Gastroesophageal sphincter (tissue), 3 donors: ENCODE measurements around the gene PDE3A.

Experiments used
- CTCF ChIP-seq, 4 experiments: fragments of 200-600 bp in 2 of 4; fragments of 450-650 bp in 2 of 4; sonication (generic) in 1 of 4; IDR thresholded peaks; one replicate each; pipeline ENCODE4 v1.5.1; 2017 to 2019; ENCODE audit warnings: antibody characterized with exemption in 4 of 4, mild to moderate bottlenecking in 2 of 4, moderate library complexity in 2 of 4
- EP300 ChIP-seq: sonication (generic); formaldehyde crosslinking; IDR thresholded peaks from one replicate; pipeline ENCODE4 v1.6.1; 2017; ENCODE audit warnings: antibody characterized with exemption, mild to moderate bottlenecking
- POLR2A ChIP-seq, 2 donors: fragments of 450-650 bp; IDR thresholded peaks; one replicate each; pipeline ENCODE4 v1.6.1; 2017; ENCODE audit warnings: antibody characterized with exemption in 2 of 2, mild to moderate bottlenecking in 2 of 2, moderate library complexity in 1 of 2
- POLR2AphosphoS5 ChIP-seq: sonication (generic); formaldehyde crosslinking; IDR thresholded peaks from one replicate; pipeline ENCODE4 v1.6.1; 2017; ENCODE audit warnings: antibody characterized with exemption

GRCh38 chr12:20601668-20602280 is 233.4 kb downstream of the PDE3A start:
- TF ChIP-seq CTCF (IDR thresholded peaks at IDR 0.05) = peak; percentile 20 to 67 (median 58)
- no peak for TF ChIP-seq POLR2A (IDR thresholded peaks at IDR 0.05)
- TF ChIP-seq EP300 = no peak
- no peak for TF ChIP-seq POLR2AphosphoS5
